PC-3 (cell line): ENCODE measurements around the gene LMO7. TPM values are rescaled to one million over a fixed set of nuclear protein-coding genes. Genes with fewer than 3 reads are reported as not detected.
A peak's percentile ranks its signal among the peaks of the same experiment; 100 is the strongest.

ENCODE experiments used
- ATAC-seq: fragments of 200-7000 bp; cut with Tn5 transposase; 2 replicates; pipeline ENCODE4 v1.9.1; 2020; ENCODE audit warnings: mild to moderate bottlenecking, moderate library complexity
- BruUV-seq: library from RNA; stranded (reverse); fragments of 400-500 nt; replicated peaks from 2 replicates; lab custom pipeline; 2021; lab: Mats Ljungman, UMichigan
- CTCF ChIA-PET: fragments of 300-600 bp; sonication (Branson Sonifier 250); formaldehyde crosslinking; loops from one replicate; lab custom pipeline; 2022; ENCODE audit warnings: antibody characterized with exemption; lab: Charles Lee
- POLR2A ChIA-PET: fragments of 300-600 bp; sonication (Branson Sonifier 250); formaldehyde crosslinking; loops from one replicate; lab custom pipeline; 2022; ENCODE audit warnings: antibody characterized with exemption; ENCODE audit not compliant: unreplicated experiment; lab: Charles Lee
- DNase-seq: peaks from one replicate; pipeline ENCODE4 v3.0.0-alpha.2; 2015
- H2AFZ ChIP-seq: fragments of 300-600 bp; sonication (generic); 2 replicates; pipeline ENCODE4 v1.6.0; 2016; ENCODE audit warnings: antibody characterized with exemption, low read length
- H3F3A ChIP-seq: fragments of 300-600 bp; sonication (generic); one replicate; pipeline ENCODE4 v1.6.0; 2017; ENCODE audit warnings: antibody characterized with exemption, low read length, control low read depth, mild to moderate bottlenecking; ENCODE audit not compliant: unreplicated experiment
- H3K27ac ChIP-seq: fragments of 300-600 bp; sonication (generic); 2 replicates; pipeline ENCODE4 v1.5.1; 2016; ENCODE audit warnings: mild to moderate bottlenecking, low read length
- H3K27me3 ChIP-seq: fragments of 300-600 bp; sonication (generic); 2 replicates; pipeline ENCODE4 v1.6.1; 2016; ENCODE audit warnings: low read length, mixed read lengths
- H3K36me3 ChIP-seq: fragments of 300-600 bp; sonication (generic); 2 replicates; pipeline ENCODE4 v1.6.1; 2016; ENCODE audit warnings: low read depth, mixed run types, low read length, mixed read lengths
- H3K4me1 ChIP-seq: fragments of 300-600 bp; sonication (generic); 2 replicates; pipeline ENCODE4 v1.5.1; 2016; ENCODE audit warnings: low read length; ENCODE audit not compliant: insufficient read depth
- H3K4me2 ChIP-seq: fragments of 300-600 bp; sonication (generic); 2 replicates; pipeline ENCODE4 v1.6.0; 2016; ENCODE audit warnings: low read length
- H3K4me3 ChIP-seq: fragments of 300-600 bp; sonication (generic); 2 replicates; pipeline ENCODE4 v1.5.1; 2016; ENCODE audit warnings: mild to moderate bottlenecking, low read length, mixed read lengths
- H3K79me2 ChIP-seq: fragments of 300-600 bp; sonication (generic); 2 replicates; pipeline ENCODE4 v1.6.1; 2017; ENCODE audit warnings: low read length, mixed read lengths
- H3K9ac ChIP-seq: fragments of 300-600 bp; sonication (generic); 2 replicates; pipeline ENCODE4 v1.6.0; 2016; ENCODE audit warnings: mild to moderate bottlenecking, low read length
- H3K9me2 ChIP-seq: fragments of 300-600 bp; sonication (generic); replicated peaks from 2 replicates; pipeline ENCODE4 v1.6.1; 2016; ENCODE audit warnings: mixed run types, low read length, mixed read lengths
- H3K9me3 ChIP-seq: fragments of 300-600 bp; sonication (generic); 2 replicates; pipeline ENCODE4 v1.6.1; 2016; ENCODE audit warnings: low read length, mixed read lengths
- H4K20me1 ChIP-seq: fragments of 300-600 bp; sonication (generic); 2 replicates; pipeline ENCODE4 v1.6.1; 2016; ENCODE audit warnings: low read length, mixed read lengths
- EZH2 ChIP-seq: fragments of 300-600 bp; sonication (generic); IDR thresholded peaks from one replicate; pipeline ENCODE4 v1.6.1; 2017; ENCODE audit warnings: antibody characterized with exemption, mild to moderate bottlenecking, low read length; ENCODE audit not compliant: unreplicated experiment
- EZH2phosphoT487 ChIP-seq: fragments of 300-600 bp; sonication (generic); IDR thresholded peaks from 2 replicates; pipeline ENCODE4 v1.6.1; 2018; ENCODE audit warnings: mild to moderate bottlenecking, antibody characterized with exemption, low read length, borderline replicate concordance
- intact Hi-C: fragments of 100-400 bp; cut with micrococcal nuclease; formaldehyde crosslinking; loops from 2 replicates; pipeline ENCODE4 v1.9.0; 2023
- total RNA-seq: library from RNA; depleted of rRNA; stranded (reverse); fragments of >200 nt; gene quantifications from 2 replicates; pipeline ENCODE4 v1.2.3, GENCODE V29; 2014
- TF ChIP-seq, protein P1 (sequence below): fragments of 300-600 bp; sonication (generic); conservative IDR thresholded peaks from 2 replicates; pipeline ENCODE4 v1.5.1; 2017; ENCODE audit warnings: antibody characterized with exemption, low read depth, mild to moderate bottlenecking, low read length

The LMO7 gene
- total RNA-seq, 1 experiment from 2014 or later, result 83.6 TPM

DNA sequence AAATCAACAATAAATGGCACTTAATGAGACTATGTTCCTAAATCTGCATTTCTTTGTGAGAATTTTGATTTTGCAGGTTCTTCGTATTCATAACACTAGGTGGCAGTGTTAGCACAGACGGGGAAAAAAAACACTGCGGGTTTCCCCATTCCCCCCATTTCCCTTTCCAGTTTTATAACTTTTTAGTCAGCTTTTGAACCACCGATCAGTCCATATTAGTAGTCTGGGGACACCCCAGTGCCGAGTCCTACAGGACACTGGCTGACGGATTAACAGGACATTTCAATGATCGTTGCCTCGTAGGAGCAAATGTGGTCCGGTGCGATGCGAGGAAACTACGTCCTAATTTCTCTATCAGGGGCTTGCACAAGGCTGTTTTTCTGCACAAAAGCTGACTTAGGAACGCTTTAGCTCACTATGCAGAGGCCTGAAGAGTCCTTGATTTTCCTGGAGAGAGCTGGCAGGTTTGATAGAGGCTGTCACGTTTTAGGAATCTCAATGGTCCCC lies 234.3 kb downstream of the LMO7 start:
- H3K9me3 ChIP-seq, result no peaks in the 10 kb centered on the region
- peak overlapping the region; percentile 98 for H3K4me2 ChIP-seq
- H3K36me3 ChIP-seq, result no peaks in the 10 kb centered on the region
- peak overlapping the region; percentile 70 for H3K9ac ChIP-seq
- POLR2A ChIA-PET, result interaction anchor here (0.6 kb wide), 1 partner anchor 915 kb away, joined by 3 read pairs; no protein-coding TSS in a partner anchor
- DNase-seq, result peak; percentile 56
- no peak for TF ChIP-seq EZH2phosphoT487
- TF ChIP-seq, protein P1, sequence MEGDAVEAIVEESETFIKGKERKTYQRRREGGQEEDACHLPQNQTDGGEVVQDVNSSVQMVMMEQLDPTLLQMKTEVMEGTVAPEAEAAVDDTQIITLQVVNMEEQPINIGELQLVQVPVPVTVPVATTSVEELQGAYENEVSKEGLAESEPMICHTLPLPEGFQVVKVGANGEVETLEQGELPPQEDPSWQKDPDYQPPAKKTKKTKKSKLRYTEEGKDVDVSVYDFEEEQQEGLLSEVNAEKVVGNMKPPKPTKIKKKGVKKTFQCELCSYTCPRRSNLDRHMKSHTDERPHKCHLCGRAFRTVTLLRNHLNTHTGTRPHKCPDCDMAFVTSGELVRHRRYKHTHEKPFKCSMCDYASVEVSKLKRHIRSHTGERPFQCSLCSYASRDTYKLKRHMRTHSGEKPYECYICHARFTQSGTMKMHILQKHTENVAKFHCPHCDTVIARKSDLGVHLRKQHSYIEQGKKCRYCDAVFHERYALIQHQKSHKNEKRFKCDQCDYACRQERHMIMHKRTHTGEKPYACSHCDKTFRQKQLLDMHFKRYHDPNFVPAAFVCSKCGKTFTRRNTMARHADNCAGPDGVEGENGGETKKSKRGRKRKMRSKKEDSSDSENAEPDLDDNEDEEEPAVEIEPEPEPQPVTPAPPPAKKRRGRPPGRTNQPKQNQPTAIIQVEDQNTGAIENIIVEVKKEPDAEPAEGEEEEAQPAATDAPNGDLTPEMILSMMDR, result peak; percentile 82
- H3K4me3 ChIP-seq, result peak overlapping the region; percentile 84
- ATAC-seq, result peak; percentile 30
- TSS peak; percentile 23 for BruUV-seq
- no peak overlapping the region for H3K27ac ChIP-seq
- peak overlapping the region; percentile 97 for H2AFZ ChIP-seq
- H3F3A ChIP-seq, result no peaks in the 10 kb centered on the region
- intact Hi-C loops, result loop anchor here (1.0 to 10.0 kb wide), 5 partner anchors 184 to 1032 kb away; no protein-coding TSS in a partner anchor
- no peaks in the 10 kb centered on the region for H3K9me2 ChIP-seq
- H4K20me1 ChIP-seq, result no peaks in the 10 kb centered on the region
- H3K4me1 ChIP-seq, result peaks cover 6% of the 10 kb centered on the region
- H3K79me2 ChIP-seq, result no peaks in the 10 kb centered on the region
- CTCF ChIA-PET, result interaction anchor here (0.8 kb wide), 1 partner anchor 148 kb away, joined by 3 read pairs; no protein-coding TSS in a partner anchor
- H3K27me3 ChIP-seq, result no peaks in the 10 kb centered on the region

GRCh38 chr13:75871059-75871458 lies 234.9 kb downstream of the LMO7 start:
- Histone ChIP-seq H3K9ac (peak overlapping the region; percentile 70), H3K36me3 (no peaks in the 10 kb centered on the region), H3K4me1 (0 out of 2 replicates have a peak, but pooled peaks cover 2% of the 10 kb centered on the region), H3K9me2 (no peaks in the 10 kb centered on the region), H4K20me1 (no peaks in the 10 kb centered on the region), H3F3A (no peaks in the 10 kb centered on the region), H3K9me3 (no peaks in the 10 kb centered on the region), H3K27me3 (no peaks in the 10 kb centered on the region), H3K27ac (no peak overlapping the region), H2AFZ (peak overlapping the region; percentile 97), H3K4me2 (peak overlapping the region; percentile 98), H3K79me2 (no peaks in the 10 kb centered on the region), H3K4me3 (peak overlapping the region; percentile 84)
- no TSS peak for BruUV-seq
- no peak for DNase-seq
- ChIA-PET CTCF (no interaction called here), POLR2A (no interaction called here)
- TF ChIP-seq EZH2 (no peak), EZH2phosphoT487 (no peak)
- TF ChIP-seq, protein P1, result no peak
- intact Hi-C loops, result loop anchor here (2.0 to 10.0 kb wide), 4 partner anchors 184 to 1032 kb away; no protein-coding TSS in a partner anchor
- ATAC-seq, result peak; percentile 45

DNA sequence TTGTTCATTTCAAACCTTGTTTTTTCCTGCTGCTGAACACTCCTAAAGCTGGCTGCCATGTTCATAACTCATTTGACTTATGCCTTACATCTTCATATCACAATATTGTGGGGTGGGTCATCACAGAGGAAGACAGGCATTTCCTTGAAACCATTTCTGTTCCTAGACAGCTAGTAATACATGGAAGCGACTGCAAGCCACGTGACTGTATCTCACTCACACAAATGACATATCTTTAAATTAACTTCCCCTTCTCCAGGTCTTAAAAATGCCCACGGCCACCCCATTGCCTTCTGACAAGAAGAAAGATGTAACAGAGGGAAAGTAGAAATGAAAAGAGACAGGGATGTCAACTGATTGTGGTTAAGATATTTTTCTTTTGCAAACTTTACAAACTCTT lies 236.8 kb downstream of the LMO7 start:
- Histone ChIP-seq H3K9me2 (no peaks in the 10 kb centered on the region), H3K79me2 (no peaks in the 10 kb centered on the region), H2AFZ (no peak overlapping the region), H3K4me3 (no peak overlapping the region), H3K9ac (no peak overlapping the region), H3F3A (no peaks in the 10 kb centered on the region), H3K9me3 (no peaks in the 10 kb centered on the region), H3K27ac (no peak overlapping the region), H4K20me1 (no peaks in the 10 kb centered on the region), H3K36me3 (no peaks in the 10 kb centered on the region), H3K27me3 (no peaks in the 10 kb centered on the region), H3K4me1 (peaks cover 6% of the 10 kb centered on the region; the same call in 1 of the 2 replicates), H3K4me2 (no peak overlapping the region)
- BruUV-seq, result no TSS peak
- ATAC-seq, result no peak
- intact Hi-C loops, result loop anchor here (5.0 to 10.0 kb wide), 2 partner anchors 422 to 794 kb away; no protein-coding TSS in a partner anchor
- no peak for TF ChIP-seq EZH2phosphoT487
- no peak for TF ChIP-seq EZH2
- TF ChIP-seq, protein P1, result no peak
- CTCF ChIA-PET, result no interaction called here
- DNase-seq, result no peak
- POLR2A ChIA-PET, result no interaction called here
